PC-9 (cell line): ENCODE results near the gene PPP2R2C. TPM values are rescaled to one million over a fixed set of nuclear protein-coding genes. Genes with fewer than 3 reads are reported as not detected.

Experiments
- BruUV-seq: library from RNA; stranded (reverse); fragments of 400-500 nt; replicated peaks from 2 replicates; lab custom pipeline; 2021; lab: Mats Ljungman, UMichigan
- CTCF ChIA-PET: fragments of 300-600 bp; sonication (Branson Sonifier 250); formaldehyde crosslinking; loops from one replicate; lab custom pipeline; 2022; ENCODE audit warnings: antibody characterized with exemption; lab: Charles Lee
- POLR2A ChIA-PET: fragments of 300-600 bp; sonication (Branson Sonifier 250); formaldehyde crosslinking; loops from one replicate; lab custom pipeline; 2022; ENCODE audit warnings: antibody characterized with exemption; ENCODE audit not compliant: unreplicated experiment; lab: Charles Lee
- DNase-seq, 2 experiments: peaks; one replicate each; pipeline versions ENCODE4 v3.0.0 to v3.0.0-alpha.2; 2015 to 2022; ENCODE audit warnings: mixed read lengths in 1 of 2
- H2AFZ ChIP-seq: fragments of 200-600 bp; sonication (generic); 2 replicates; pipeline ENCODE4 v1.8.1; 2017; ENCODE audit warnings: antibody characterized with exemption
- H3F3A ChIP-seq: fragments of 200-600 bp; sonication (generic); 2 replicates; pipeline ENCODE4 v1.8.1; 2017; ENCODE audit warnings: antibody characterized with exemption, mild to moderate bottlenecking, low read depth; ENCODE audit not compliant: insufficient read depth
- H3K27ac ChIP-seq: fragments of 200-600 bp; sonication (generic); 2 replicates; pipeline ENCODE4 v1.6.1; 2016; ENCODE audit warnings: mixed run types
- H3K27me3 ChIP-seq: fragments of 200-600 bp; sonication (generic); 2 replicates; pipeline ENCODE4 v1.6.1; 2016; ENCODE audit warnings: low read depth, mixed run types; ENCODE audit not compliant: insufficient read depth
- H3K36me3 ChIP-seq: fragments of 200-600 bp; sonication (generic); 2 replicates; pipeline ENCODE4 v1.6.1; 2016; ENCODE audit warnings: low read depth, mixed run types
- H3K4me1 ChIP-seq: fragments of 200-600 bp; sonication (generic); replicated peaks from 2 replicates; pipeline ENCODE4 v1.6.1; 2016; ENCODE audit warnings: mixed run types; ENCODE audit not compliant: insufficient read depth
- H3K4me2 ChIP-seq: fragments of 200-600 bp; sonication (generic); 2 replicates; pipeline ENCODE4 v1.6.1; 2017; ENCODE audit warnings: mixed run types
- H3K4me3 ChIP-seq: fragments of 200-600 bp; sonication (generic); 2 replicates; pipeline ENCODE4 v1.6.1; 2016; ENCODE audit warnings: mixed run types
- H3K79me2 ChIP-seq: fragments of 200-600 bp; sonication (generic); 2 replicates; pipeline ENCODE4 v1.6.1; 2017; ENCODE audit warnings: low read depth, mixed run types
- H3K9me2 ChIP-seq: fragments of 200-600 bp; sonication (generic); 2 replicates; pipeline ENCODE4 v1.8.1; 2017; ENCODE audit warnings: mild to moderate bottlenecking; ENCODE audit not compliant: insufficient read depth
- H3K9me3 ChIP-seq: fragments of 200-600 bp; sonication (generic); 2 replicates; pipeline ENCODE4 v1.8.1; 2016; ENCODE audit warnings: low read depth; ENCODE audit not compliant: insufficient read depth
- H4K20me1 ChIP-seq: fragments of 200-600 bp; sonication (generic); 2 replicates; pipeline ENCODE4 v1.8.1; 2017; ENCODE audit not compliant: insufficient read depth
- EZH2 ChIP-seq: fragments of 200-600 bp; sonication (generic); IDR thresholded peaks from 2 replicates; pipeline ENCODE4 v1.8.0; 2017; ENCODE audit warnings: antibody characterized with exemption, low read depth
- intact Hi-C: fragments of 100-400 bp; cut with micrococcal nuclease; formaldehyde crosslinking; loops from one replicate; pipeline ENCODE4 v1.10.0; 2022; ENCODE audit not compliant: unreplicated experiment
- total RNA-seq: library from RNA; stranded (reverse); gene quantifications from 2 replicates; pipeline ENCODE4 v1.2.3, GENCODE V29; 2021
- TF ChIP-seq, protein P1 (sequence below): fragments of 200-600 bp; sonication (generic); conservative IDR thresholded peaks from 2 replicates; pipeline ENCODE4 v1.6.1; 2017; ENCODE audit warnings: mixed run types, antibody characterized with exemption, mild to moderate bottlenecking, moderate library complexity

PPP2R2C gene
- total RNA-seq, 1 experiment from 2014 or later, result 40.9 TPM

DNA sequence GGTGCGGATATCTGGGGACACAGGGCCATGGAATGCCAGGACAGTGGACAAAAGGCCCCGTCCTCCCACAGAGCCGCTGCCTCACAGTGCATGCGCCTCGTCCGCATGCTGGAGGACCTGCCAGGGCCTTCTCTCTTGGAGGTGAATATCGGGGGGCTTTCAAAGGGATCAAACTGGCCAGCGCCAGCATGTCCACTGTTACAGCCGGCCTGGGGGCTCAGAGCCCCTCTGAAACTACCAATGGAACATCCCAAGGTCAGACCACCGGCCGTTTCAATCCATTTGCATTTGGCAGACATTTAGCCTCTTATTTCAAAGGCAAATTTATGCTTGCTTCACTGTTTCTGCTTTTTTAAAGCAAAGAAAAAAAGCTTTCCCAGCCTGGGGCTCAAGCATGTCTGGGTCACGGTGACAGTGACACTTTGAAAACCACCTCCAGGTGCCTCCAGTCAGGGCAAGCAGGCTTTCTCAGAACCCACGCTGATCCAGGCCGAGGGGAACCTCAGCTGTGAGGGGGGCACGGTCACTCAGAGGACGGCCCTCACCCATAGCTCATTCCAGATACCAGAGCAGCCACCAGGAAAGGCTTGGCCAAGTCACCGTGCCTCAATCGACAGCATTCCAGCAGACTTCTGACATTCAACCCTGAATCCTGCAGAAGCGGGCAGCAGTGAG, 57.2 kb downstream of the PPP2R2C start:
- Histone ChIP-seq H3F3A (no peaks in the 10 kb centered on the region), H3K9me3 (no peaks in the 10 kb centered on the region), H3K27ac (no peak overlapping the region), H3K4me3 (no peak overlapping the region), H3K79me2 (no peaks in the 10 kb centered on the region), H2AFZ (no peak overlapping the region), H3K4me1 (no peaks in the 10 kb centered on the region), H3K27me3 (no peaks in the 10 kb centered on the region), H3K9me2 (no peaks in the 10 kb centered on the region), H4K20me1 (no peaks in the 10 kb centered on the region), H3K4me2 (no peak overlapping the region), H3K36me3 (no peaks in the 10 kb centered on the region)
- BruUV-seq, result no TSS peak
- POLR2A ChIA-PET, result no interaction called here
- no peak for TF ChIP-seq EZH2
- TF ChIP-seq, protein P1, sequence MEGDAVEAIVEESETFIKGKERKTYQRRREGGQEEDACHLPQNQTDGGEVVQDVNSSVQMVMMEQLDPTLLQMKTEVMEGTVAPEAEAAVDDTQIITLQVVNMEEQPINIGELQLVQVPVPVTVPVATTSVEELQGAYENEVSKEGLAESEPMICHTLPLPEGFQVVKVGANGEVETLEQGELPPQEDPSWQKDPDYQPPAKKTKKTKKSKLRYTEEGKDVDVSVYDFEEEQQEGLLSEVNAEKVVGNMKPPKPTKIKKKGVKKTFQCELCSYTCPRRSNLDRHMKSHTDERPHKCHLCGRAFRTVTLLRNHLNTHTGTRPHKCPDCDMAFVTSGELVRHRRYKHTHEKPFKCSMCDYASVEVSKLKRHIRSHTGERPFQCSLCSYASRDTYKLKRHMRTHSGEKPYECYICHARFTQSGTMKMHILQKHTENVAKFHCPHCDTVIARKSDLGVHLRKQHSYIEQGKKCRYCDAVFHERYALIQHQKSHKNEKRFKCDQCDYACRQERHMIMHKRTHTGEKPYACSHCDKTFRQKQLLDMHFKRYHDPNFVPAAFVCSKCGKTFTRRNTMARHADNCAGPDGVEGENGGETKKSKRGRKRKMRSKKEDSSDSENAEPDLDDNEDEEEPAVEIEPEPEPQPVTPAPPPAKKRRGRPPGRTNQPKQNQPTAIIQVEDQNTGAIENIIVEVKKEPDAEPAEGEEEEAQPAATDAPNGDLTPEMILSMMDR, result no peak
- DNase-seq, result no peak
- intact Hi-C loops, result no loop called here
- CTCF ChIA-PET, result interaction anchor here (0.6 kb wide), 1 partner anchor 72 kb away, joined by 12 read pairs; no protein-coding TSS in a partner anchor

DNA sequence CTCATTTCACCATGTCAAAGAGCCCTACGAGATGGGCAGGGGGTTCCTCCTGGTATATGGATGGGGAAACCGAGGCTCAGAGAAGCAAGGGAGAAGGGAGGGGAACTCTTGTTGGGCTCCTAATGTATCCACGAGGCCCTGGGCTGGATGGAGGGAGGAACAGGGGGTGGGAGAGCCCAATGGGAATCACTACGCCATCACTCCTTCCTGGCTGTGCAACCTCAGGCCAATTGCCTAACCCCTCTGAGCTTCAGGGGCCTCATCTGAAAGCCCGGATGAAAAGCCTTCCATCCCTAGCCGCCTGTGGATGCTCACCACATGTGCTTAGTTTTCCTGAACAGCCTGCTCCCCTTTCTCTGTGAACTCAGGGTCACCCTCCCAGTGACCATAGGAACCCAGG, 57.8 kb downstream of the PPP2R2C start:
- intact Hi-C loops, result no loop called here
- Histone ChIP-seq H3K9me3 (no peaks in the 10 kb centered on the region), H3K9me2 (no peaks in the 10 kb centered on the region), H3K27me3 (no peaks in the 10 kb centered on the region), H3K36me3 (no peaks in the 10 kb centered on the region), H3K4me1 (no peaks in the 10 kb centered on the region), H3K4me2 (no peak overlapping the region), H2AFZ (no peak overlapping the region), H3K27ac (no peak overlapping the region), H3F3A (no peaks in the 10 kb centered on the region), H3K79me2 (no peaks in the 10 kb centered on the region), H4K20me1 (no peaks in the 10 kb centered on the region), H3K4me3 (no peak overlapping the region)
- CTCF ChIA-PET, result no interaction called here
- no peak for DNase-seq
- POLR2A ChIA-PET, result no interaction called here
- BruUV-seq, result no TSS peak
- TF ChIP-seq, protein P1, result no peak
- TF ChIP-seq EZH2, result no peak

DNA sequence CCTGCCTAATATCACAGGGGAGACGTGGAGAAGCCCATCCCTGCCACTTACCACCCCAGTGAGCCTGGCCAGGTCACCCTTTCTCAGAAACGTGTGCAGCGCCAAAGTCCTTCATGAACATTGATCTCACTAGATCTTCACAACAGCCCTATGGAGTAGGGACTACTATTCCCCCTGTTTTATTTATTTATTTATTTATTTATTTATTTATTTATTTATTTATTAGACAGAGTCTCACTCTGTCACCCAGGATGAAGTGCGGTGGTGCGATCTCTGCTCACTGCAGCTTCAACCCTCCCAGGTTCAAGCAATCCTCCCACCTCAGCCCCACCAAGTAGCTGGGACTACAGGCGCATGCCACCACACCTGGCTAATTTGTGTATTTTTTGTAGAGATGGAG, 61.8 kb downstream of the PPP2R2C start:
- H3K36me3 ChIP-seq, result no peaks in the 10 kb centered on the region
- H3K27me3 ChIP-seq, result no peaks in the 10 kb centered on the region
- H3K4me2 ChIP-seq, result no peak overlapping the region
- no peak for DNase-seq
- intact Hi-C loops, result no loop called here
- H3K79me2 ChIP-seq, result no peaks in the 10 kb centered on the region
- no peak overlapping the region for H2AFZ ChIP-seq
- no peaks in the 10 kb centered on the region for H3K9me2 ChIP-seq
- no peaks in the 10 kb centered on the region for H4K20me1 ChIP-seq
- no peaks in the 10 kb centered on the region for H3K9me3 ChIP-seq
- POLR2A ChIA-PET, result no interaction called here
- no TSS peak for BruUV-seq
- no peak for TF ChIP-seq EZH2
- TF ChIP-seq, protein P1, result no peak
- H3F3A ChIP-seq, result no peaks in the 10 kb centered on the region
- CTCF ChIA-PET, result no interaction called here
- no peak overlapping the region for H3K27ac ChIP-seq
- no peaks in the 10 kb centered on the region for H3K4me1 ChIP-seq
- no peak overlapping the region for H3K4me3 ChIP-seq
